SH-SY5Y (cell line): ENCODE results near the gene SMYD1.

Source experiments
- GATA2 ChIP-seq: IDR thresholded peaks from 2 replicates; pipeline ENCODE4 v1.6.1; 2011; ENCODE audit warnings: mild to moderate bottlenecking, low read depth, low read length
- GATA3 ChIP-seq: IDR thresholded peaks from 2 replicates; pipeline ENCODE4 v1.6.1; 2011; ENCODE audit warnings: low read depth, mild to moderate bottlenecking, low read length, moderate library complexity

Gene SMYD1

GRCh38 chr2:88129313-88129959 lies 61.8 kb downstream of the SMYD1 start:
- no peak for TF ChIP-seq GATA3
- TF ChIP-seq GATA2, result no peak

GRCh38 chr2:88131201-88131998 lies 63.8 kb downstream of the SMYD1 start:
- TF ChIP-seq GATA2 (no peak), GATA3 (no peak)

GRCh38 chr2:88131999-88132368 lies 64.4 kb downstream of the SMYD1 start:
- TF ChIP-seq GATA3 (no peak), GATA2 (no peak)

GRCh38 chr2:88133875-88134274 lies 66.2 kb downstream of the SMYD1 start:
- TF ChIP-seq GATA3 (no peak), GATA2 (no peak)

- TF ChIP-seq GATA2 (no peak), GATA3 (no peak)
These were observed 69.2 kb downstream of the SMYD1 start for GRCh38 chr2:88136817-88137216.

GRCh38 chr2:88137833-88138232 lies 70.2 kb downstream of the SMYD1 start:
- no peak for TF ChIP-seq GATA2
- no peak for TF ChIP-seq GATA3

GRCh38 chr2:88139203-88139702 lies 71.6 kb downstream of the SMYD1 start:
- TF ChIP-seq GATA3 (no peak), GATA2 (no peak)

GRCh38 chr2:88139804-88140203 lies 72.2 kb downstream of the SMYD1 start:
- TF ChIP-seq GATA3, result no peak
- TF ChIP-seq GATA2, result no peak

GRCh38 chr2:88141952-88142351 lies 74.3 kb downstream of the SMYD1 start:
- no peak for TF ChIP-seq GATA2
- no peak for TF ChIP-seq GATA3

GRCh38 chr2:88144271-88144670 lies 76.6 kb downstream of the SMYD1 start:
- TF ChIP-seq GATA2 (no peak), GATA3 (no peak)

GRCh38 chr2:88144914-88145497 lies 77.4 kb downstream of the SMYD1 start:
- TF ChIP-seq GATA2, result no peak
- TF ChIP-seq GATA3, result no peak

- TF ChIP-seq GATA3, result no peak
- no peak for TF ChIP-seq GATA2
These were observed 79.0 kb downstream of the SMYD1 start for GRCh38 chr2:88146590-88146989.

GRCh38 chr2:88147145-88147544 lies 79.5 kb downstream of the SMYD1 start:
- TF ChIP-seq GATA3, result no peak
- TF ChIP-seq GATA2, result no peak

GRCh38 chr2:88148929-88149438 lies 81.4 kb downstream of the SMYD1 start:
- TF ChIP-seq GATA2 (no peak), GATA3 (no peak)

- no peak for TF ChIP-seq GATA3
- no peak for TF ChIP-seq GATA2
These were observed 91.9 kb downstream of the SMYD1 start for GRCh38 chr2:88159481-88159880.
